Activated T-helper 9 cell treated with anti-CD3 and anti-CD28 coated beads, Interleukin-2, amount 50 U/mL, for 16 hours (primary cell): ENCODE data around the gene C19orf25.

Source experiments
- DNase-seq: peaks from one replicate; pipeline ENCODE4 v3.0.0-alpha.2; 2020; ENCODE audit warnings: low read depth

Gene C19orf25

GRCh38 chr19:1466461-1467214, 12.4 kb downstream of the C19orf25 start:
- DNase-seq, result no peak

GRCh38 chr19:1466018-1466460, 13.0 kb downstream of the C19orf25 start:
- DNase-seq, result no peak

- DNase-seq, result no peak
Observed at GRCh38 chr19:1465191-1466016, 13.6 kb downstream of the C19orf25 start.

GRCh38 chr19:1461862-1462261, 17.2 kb downstream of the C19orf25 start:
- DNase-seq, result no peak

GRCh38 chr19:1460033-1460995, 18.7 kb downstream of the C19orf25 start:
- DNase-seq, result no peak

- no peak for DNase-seq
Observed at GRCh38 chr19:1459479-1459878, 19.5 kb downstream of the C19orf25 start.

GRCh38 chr19:1457892-1458291, 21.1 kb downstream of the C19orf25 start:
- DNase-seq, result no peak

- no peak for DNase-seq
Observed at GRCh38 chr19:1457031-1457739, 21.8 kb downstream of the C19orf25 start.

GRCh38 chr19:1456121-1456900, 22.7 kb downstream of the C19orf25 start:
- DNase-seq, result no peak

- no peak for DNase-seq
Observed at GRCh38 chr19:1455336-1456120, 23.5 kb downstream of the C19orf25 start.

- no peak for DNase-seq
Observed at GRCh38 chr19:1455002-1455335, 24.0 kb downstream of the C19orf25 start.

GRCh38 chr19:1453525-1454364, 25.3 kb downstream of the C19orf25 start:
- DNase-seq, result no peak

GRCh38 chr19:1452802-1453524, 26.1 kb downstream of the C19orf25 start:
- DNase-seq, result no peak

GRCh38 chr19:1451916-1452801, 26.9 kb downstream of the C19orf25 start:
- no peak for DNase-seq

GRCh38 chr19:1450735-1451731, 28.0 kb downstream of the C19orf25 start:
- DNase-seq, result no peak
